Measurements from ENCODE around the gene PRR33.
"Not testable (repeated sequence)": the region's sequence is repeated elsewhere in the genome, so short reads cannot be mapped to it uniquely, and the experiment has no call there.

The PRR33 gene

DNA sequence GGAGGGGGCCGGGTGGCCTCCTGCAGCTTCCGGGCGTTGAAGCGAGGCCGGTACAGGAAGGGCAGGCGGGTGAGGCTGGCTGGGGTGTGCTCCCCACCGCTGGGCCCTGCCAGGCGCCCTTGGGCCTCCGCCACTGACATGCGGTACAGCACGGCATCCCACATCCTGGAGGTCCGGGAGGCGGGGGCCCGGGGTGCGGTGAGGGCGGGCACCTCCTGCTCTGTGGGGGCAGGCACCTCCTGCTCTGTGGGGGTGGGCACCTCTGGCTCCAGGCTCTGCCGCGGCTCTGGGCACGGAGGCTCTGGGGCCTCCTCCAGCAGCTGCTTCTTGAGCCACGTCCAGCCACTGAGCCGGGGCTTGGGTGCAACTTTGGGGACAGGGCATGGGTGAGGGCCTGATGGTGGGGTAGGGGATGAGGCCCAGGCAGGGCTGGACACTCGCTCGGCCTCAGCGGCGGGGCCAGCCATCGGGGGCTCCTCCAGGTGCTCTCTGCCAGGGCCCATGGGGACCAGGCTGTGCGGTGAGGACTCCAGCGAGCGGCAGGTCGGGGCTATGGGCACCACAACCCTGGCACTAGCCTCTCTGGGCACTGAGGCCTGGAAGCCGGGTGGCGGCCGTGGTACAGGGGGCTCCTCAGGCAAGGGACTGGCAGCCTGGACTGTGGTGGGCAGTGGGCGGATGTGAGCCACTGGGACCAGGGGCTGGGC is 2.3 kb downstream of the PRR33 start:
- DNase-seq (ENCODE audit: low read depth in 2 of 2), result peak; percentile 47 to 56

DNA sequence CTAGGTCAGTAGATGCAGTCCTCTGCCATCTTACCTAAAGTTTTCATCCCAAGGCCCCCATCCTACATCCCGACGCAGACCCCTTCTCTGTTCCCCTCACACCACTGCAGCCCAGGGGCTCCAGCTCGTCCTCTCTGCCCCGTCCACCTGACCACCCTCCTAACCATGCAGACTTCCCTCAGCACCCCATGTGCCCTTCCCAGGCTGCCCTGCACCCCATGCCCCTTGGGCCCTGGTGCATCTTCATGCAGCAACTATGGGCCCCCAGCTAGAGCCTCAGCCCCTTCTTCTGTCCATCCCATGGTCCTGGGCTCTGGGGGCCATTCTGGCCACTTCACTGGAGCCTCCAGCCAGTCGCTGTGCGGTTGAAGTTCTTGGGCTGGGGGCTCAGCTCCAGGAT is 2.9 kb downstream of the PRR33 start:
- DNase-seq (ENCODE audit: low read depth in 2 of 2), result no peak

DNA sequence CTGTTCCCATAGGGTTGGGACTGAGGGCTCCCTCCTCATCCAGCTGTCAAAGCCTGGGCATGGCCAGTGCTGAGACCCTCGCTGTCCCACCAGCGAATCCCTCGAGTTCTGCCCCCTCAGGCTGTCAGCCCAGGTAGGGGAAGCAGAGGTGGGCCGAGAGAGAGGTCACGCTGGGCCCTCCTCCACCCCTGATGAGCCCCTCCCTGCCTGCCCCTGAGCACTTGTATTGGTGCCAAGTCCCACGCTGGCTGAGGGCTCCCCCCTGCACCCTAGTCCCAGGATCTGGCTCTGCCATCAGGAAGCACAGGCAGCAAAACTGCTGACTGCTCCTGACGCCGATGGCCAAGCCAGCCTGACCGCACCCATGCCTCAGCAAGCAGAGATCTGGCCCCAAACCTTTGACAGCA is 3.3 kb downstream of the PRR33 start:
- DNase-seq (ENCODE audit: low read depth in 2 of 2), result no peak

DNA sequence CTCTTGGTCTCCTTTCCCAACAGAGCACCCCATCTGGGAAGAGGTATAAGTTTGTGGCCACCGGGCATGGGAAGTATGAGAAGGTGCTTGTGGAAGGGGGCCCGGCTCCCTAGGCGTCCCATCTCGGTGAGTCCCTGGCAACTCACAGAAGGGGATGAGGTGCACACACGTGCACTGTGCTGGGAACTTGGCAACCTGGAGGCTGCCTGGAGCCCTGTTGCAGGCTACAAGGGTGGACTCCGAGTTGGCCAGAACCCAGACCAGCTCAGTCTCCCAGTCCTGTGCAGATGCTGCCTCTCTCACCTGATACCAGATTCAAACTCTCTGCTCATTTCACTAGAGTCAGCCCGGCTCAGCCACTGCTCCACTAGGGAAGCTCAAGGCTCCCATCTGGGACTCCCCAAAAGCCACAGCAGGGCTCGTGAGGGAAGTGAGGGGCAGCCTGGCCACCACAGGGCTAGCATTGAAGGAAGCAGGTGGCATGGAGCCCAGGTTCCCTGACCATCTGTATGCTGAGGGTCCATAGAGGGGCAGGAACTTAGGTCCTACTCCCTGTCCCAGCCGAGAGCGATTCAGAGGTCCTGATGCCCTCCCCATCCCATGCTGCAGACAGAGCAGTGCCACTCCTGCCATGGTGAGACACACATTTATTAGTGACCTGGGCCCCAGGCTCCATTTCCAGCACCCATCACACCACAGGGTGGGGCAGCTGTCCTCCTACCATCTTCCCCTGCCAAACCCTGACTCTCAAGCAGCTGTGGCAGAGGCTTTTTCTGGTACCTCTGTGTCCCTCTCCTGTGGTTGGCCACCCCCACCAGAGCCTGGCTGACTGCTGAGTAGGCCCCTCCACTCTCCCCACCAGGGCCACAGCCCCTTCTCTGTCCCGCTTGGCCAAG is 4.0 kb downstream of the PRR33 start:
- no peak for DNase-seq (ENCODE audit: low read depth in 2 of 2)

DNA sequence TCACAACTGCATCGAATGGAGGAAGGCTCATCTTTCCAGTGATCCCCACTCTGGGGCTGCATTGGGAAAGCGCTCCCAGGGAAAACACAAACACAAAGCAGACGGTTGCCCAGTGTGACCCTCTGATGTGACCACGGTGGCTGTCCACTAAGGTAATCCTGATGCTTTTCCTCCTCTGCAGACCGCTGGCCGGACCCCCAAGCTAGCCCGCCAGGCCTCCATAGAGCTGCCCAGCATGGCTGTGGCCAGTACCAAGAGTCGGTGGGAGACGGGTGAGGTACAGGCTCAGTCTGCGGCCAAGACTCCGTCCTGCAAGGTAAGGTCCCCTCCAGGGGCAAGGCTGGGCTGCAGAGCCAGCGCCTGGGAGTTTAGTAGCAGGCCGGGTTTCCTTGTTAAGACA is 5.1 kb downstream of the PRR33 start:
- not testable (repeated sequence) for DNase-seq (ENCODE audit: low read depth in 2 of 2)

DNA sequence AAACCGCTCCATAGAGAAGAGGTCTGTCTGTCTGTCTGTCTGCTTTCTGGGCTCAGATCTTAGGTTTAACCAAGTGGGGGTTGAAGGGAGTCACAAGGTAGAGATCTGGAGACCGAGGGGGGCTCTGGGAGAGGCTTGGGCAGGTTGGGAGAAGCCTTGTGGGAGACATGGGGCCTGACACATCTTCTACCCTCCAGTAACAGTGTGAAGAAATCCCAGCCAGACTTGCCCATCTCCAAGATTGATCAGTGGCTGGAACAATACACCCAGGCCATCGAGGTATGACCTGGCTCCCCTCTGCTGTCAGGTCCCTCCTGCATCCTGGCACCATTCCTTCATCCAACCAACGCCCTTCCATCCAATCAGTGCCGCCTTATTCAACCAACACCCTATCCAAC is 7.4 kb downstream of the PRR33 start:
- no peak for DNase-seq (ENCODE audit: low read depth in 2 of 2)

DNA sequence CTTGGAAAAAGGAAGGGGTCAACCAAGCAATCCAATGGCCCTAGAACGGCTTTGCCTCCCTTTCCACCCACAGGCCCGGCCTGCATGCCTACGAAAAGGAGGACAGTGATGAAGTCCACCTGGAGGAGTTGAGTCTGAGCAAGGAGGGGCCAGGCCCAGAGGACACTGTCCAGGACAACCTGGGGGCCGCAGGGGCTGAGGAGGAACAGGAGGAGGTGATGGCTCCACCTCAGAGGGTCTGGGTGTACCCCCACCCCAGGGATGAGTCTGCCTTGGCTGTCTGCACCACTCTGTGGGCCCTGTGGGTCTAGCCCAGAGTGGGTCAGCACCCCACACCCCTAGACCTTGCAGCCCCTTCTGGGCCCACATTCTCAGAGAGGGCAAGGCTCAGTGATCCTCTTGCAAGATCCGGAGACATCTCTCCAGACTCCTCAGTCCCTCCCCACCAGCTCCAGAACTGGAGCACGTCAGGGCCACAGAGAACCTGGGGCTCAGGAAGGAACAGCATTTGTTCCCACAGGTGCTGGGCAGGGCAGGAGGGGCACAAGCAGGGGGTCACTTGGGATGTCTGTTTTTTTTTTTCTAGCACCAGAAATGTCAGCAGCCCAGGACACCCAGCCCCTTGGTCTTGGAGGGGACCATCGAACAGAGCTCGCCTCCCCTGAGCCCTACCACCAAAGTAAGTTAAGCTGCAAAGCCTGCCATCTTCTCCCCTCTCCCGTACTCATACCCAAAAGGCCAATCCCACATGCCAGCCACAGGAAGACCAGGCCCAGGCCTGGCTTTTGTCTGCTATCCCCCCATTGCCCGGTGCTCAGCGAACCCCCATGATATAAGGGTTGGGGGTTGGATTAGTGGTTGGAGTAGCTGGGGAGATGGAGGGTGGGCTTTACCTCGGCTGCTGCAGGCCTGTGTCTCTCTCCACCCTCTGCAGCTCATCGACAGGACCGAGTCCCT is 8.1 kb downstream of the PRR33 start:
- DNase-seq (ENCODE audit: low read depth in 2 of 2), result no peak

DNA sequence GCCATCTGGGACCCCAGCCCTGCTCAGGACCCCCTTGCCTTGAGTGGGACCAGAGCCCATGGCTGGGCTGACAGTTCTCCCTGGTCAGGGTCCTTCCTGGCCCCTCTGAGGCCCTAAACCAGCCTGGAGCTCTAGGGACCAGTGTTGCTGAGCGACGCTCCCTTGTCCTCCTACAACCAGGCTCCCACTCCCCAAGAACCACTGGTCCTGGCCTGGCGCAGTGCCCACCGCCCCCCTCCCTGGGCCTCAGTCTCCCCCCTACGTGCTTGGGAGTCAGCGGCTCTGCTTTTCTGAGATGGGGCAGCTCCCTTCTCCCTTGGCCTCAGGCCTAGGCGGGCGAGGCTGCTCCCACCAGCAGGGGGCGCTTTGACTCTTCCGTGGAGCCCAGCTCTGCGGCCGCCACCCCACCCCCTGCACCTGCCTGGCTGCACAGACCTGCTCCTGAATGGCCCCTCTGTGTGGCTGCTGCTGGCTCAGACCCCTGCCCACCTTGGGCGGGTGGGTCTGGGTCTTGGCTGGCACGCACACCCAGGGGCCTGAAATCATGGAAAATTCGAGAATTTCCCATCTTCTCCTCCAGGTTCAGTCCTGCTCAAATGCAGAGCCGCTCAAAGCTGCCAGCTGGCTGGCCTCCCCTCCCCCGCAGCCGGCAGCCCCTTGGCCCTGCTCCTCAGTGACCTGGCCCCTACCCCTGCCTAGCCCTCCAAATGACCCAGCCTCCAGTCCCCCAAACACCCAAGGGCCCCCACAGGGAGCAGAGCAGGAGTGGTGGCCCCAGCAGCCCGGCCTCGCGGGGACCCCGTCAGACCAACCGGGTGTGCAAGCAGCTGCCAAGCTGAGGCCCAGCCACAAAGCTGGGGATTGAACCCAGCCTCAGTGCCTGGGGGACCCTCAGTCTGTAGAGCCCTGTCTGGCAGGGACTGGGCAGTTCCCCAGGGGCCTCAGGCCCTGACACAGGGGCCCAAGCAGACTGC is 9.1 kb downstream of the PRR33 start:
- DNase-seq (ENCODE audit: low read depth in 2 of 2), result peak; percentile 80 to 82

DNA sequence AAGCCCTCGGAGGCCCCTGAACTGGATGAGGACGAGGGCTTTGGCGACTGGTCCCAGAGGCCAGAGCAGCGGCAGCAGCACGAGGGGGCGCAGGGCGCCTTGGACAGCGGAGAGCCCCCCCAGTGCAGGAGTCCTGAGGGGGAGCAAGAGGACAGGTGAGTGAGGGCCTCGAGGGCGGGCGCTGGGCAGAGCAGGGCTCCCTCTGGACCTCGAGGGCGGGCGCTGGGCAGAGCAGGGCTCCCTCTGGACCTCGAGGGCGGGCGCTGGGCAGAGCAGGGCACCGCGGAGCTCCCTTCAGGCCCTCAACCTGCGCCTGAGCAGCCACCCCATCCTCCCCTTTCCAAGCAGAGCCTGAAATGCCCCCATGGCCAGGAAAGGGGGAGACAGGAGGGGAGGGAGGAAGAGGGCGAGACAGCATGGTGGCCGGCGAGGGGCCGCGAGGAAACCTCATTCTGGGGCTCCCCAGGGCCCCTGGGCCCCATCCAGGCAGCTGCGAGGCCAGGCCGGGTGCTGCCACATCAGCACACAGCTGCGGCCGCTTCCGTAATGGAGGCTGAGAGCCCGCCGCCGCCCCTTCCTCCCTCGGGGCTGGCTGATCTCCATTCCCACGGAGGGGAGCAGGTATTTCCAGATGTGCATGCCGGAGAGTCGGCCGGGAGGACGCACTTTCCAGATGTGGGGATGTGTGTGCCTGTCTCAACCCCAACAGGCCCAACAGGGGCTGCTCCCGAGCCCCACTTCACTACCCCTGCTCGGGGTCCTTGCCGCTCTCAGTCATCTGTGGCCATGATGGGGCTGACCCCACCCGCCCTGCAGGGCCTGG is 10.0 kb downstream of the PRR33 start:
- DNase-seq (ENCODE audit: low read depth in 2 of 2), result no peak

DNA sequence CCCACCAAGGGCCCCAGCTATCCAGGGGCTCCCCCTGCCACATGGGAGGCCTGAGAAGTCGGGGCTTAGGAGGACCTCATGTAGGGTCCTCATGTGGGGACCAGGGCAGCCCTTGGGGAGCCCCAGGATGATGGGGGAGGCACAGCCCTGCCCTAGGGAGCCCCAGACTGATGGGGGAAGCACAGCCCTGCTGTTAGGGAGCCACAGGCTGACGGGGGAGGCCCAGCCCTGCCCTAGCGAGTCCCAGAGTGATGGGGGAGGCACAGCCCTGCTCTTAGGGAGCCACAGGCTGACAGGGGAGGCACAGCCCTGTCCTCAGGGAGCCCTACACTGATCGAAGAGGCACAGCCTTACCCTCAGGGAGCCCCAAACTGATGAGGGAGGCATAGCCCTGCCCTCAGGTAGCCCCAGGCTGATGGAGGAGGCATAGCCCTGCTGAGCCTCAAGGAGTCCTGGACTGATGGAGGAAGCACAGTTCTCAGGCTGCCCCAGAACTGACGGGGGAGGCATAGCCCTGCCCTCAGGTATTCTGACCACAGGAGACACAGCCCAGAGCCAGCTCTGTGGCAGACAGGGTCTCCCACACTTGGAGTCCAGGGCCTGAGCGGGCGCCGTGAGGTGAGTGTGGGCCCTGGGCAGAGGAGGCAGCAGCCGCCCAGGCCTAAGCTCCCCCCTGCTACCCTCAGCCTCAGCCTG is 10.8 kb downstream of the PRR33 start:
- no peak for DNase-seq (ENCODE audit: low read depth in 2 of 2)

DNA sequence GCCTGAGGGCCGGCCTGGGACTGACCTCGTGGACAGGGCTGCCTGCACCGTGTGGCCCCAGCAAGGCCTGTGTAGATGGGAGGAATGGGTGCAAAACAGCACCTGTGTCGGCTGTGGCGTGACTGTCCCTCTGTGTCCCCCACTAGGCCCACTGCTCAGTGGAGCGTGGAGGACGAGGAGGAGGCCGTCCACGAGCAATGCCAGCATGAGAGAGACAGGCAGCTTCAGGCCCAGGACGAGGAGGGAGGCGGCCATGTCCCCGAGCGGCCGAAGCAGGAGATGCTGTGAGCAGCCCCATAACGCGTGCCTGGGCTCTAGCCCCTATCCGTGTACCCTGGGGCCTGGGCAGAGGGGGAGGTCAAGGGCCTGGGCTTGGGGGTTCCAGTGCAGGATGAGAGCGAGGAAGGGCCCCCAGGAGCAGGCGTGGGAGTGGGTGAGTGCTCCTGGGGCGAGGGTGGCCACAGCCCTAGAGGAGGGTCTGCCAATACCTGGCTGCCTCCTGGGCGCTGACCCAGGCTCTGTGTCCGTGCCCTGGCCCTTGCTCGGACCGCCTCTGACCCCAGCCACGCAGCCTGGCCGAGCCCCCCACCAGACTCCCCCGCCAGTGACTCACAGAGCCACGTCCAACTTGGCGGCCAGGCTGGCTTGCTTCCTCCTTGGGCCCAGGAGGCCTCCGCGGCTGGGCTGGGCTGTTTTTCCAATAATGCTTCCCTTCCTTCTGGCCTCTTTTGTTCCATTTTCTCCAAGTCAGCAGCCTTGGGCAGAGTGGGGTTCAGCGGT is 11.6 kb downstream of the PRR33 start:
- DNase-seq (ENCODE audit: low read depth in 2 of 2), result no peak

DNA sequence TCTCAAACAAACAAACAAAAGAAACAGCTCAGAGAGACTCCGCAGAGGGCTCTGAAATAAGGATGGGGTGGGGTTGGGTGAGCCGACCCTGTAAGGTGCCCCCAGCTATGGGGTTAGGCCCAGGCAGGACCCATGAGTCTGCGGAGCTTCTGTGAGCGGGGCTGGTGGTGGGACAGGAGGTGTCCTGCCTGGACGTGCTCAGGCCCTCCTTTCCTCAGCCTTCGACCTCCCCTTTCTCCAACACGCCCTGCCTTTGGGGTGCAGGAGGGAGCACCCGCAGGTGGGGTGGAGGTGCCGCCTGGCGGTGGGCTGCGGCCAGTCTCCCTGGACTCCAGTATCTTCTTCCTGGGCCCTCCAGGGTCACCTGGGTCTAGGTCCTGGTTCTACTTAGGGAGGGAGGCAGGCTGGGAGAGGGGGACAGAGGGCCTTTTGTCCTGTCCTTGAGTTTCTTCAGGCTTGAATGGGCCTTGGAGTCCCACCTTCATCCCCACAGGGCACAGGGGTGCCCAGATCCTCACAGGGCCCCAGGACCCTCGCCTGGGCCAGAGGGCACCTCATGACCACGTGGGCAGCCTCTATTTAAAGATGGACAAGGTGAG is 12.3 kb downstream of the PRR33 start:
- DNase-seq (ENCODE audit: low read depth in 2 of 2), result no peak

DNA sequence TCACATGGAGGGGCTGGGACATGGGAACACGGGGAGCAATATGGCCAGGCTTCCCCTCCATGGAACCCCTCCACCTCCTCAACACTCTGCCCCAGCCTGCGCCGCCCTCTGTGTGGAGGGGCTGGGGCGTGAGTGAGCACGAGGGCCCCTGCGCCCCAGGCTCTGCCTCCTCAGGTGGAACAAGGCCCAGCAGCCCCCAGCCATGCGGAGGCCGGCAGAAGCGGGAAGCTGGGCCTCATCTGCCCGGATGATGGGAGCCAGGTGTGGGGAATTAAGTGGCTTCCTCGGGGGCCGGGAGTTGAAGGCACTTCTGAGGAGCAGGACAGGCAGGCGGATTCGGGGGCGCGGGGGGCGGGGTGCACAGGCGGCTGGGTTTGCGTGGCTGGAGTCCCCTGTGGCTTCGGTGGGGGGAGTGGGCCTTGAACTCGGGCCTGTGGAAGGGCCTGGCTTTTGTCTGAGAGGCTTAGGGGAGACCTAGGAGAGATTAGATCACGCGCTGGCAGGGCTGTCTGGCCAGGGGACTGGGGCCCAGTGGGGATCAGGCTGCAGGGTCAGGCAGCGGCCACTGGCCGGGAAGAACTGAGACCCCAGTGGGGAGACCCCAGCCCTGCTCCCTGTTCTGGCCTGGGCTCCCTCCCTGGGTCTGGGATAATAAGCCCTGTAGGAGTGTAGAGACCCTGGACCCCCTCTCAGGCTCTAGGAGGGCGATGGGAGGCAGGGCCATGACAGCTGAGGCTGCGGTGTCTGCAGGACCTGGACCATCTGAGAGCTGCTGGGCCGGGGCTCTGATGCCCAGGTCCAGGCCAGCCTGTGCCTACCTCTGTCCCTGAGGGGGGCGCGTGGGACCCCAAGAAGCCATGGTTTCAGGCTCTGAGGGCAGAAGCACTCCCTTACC is 13.3 kb downstream of the PRR33 start:
- no peak for DNase-seq (ENCODE audit: low read depth in 2 of 2)

DNA sequence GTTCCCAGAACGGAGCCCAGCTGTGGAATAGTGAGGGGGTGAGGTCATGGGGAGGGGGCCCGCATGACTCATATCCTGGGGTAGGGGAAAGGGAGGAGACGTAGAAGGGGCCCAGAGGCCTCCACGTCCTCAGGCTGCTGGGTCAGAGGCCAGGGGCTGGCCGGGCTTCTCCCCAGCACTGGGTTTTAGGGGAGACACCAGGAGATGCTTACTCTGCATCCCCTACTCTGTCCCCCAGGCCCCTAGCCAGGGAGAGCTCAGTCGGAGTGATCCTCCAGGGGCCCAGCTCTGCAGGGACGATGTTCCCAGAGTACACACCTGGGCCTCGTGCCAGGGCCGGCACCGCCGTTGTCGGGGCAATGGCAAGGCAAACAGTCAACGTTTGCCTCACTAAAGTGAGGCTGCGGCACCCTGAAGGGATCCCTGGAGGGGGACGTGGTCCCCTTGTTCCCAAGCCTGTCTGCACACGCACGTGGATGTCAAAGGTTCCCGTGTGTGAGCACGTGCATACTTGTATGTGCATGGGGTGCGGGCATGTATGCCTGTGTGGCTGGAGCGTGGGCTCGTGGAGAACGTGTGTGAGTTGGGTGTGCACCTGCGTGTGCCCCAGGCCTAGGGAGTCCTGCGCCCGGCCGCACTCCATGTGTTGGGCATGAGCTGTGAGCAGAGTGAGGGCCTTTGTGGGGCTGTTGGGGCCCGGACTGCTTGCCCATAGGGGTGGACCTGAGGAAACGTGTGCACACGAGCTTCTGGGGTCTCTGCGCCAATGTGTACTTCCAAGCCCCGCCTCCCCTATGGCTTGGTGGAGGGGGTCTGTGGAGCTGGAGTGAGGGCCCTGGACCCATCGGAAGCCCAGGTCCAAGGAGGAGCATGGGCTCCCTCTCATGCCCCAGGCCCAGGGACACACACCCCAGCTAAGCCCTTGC is 14.2 kb downstream of the PRR33 start:
- no peak for DNase-seq (ENCODE audit: low read depth in 2 of 2)

DNA sequence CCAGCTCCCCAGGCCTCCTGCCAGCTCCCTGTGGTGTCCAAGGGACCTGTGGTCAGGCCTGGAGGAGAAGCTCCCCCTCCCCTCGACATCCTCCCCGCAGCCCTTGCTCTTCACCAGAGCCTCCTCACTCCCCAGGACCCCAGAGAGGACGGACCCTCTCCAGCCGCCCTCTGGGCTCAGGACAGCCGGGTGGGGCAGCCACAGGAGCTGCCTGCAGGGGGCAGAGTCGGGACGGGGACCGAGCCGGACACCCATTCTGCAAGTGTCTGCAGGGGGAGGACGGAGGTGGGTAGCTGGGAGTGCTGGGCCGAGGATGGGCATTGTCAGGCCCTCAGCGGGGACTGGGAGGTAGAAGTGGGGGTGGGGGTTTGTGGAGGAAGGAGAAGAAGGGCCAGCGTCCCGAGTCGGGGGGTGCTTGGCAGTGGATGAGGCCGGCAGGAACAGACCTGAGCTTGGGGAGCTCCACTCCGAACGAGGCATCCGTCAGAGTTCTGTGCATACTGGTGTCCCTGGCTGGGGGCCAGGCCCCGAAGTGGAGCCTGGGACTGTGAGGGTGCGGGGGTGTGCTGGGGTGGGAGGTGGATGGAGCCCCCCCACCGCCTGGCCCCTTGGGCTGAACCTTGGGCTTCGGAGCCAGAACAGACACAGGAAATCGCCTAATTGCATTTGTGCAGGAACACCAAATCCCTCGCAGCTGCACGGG is 15.2 kb downstream of the PRR33 start:
- no peak for DNase-seq (ENCODE audit: low read depth in 2 of 2)
